AG04449 (cell line): ENCODE data around the gene AOPEP.

Experiments used
- CTCF ChIA-PET: fragments of 350-600 bp; formaldehyde crosslinking; extraction: SDS; loops from one replicate; lab custom pipeline; 2021; ENCODE audit warnings: antibody characterized with exemption; lab: Yijun Ruan, JAX
- POLR2A ChIA-PET: fragments of 400-600, 350-600 bp; formaldehyde crosslinking; extraction: SDS; loops from one replicate; lab custom pipeline; 2020; ENCODE audit warnings: antibody characterized with exemption, inconsistent platforms; lab: Yijun Ruan, JAX
- DNase-seq: peaks from one replicate; pipeline ENCODE4 v3.0.0-alpha.2; 2010; ENCODE audit warnings: low read depth, low spot score
- H3K4me3 ChIP-seq: 2 replicates; pipeline ENCODE4 v1.5.1; 2011; ENCODE audit warnings: low read depth, mild to moderate bottlenecking, control low read depth, low read length
- CTCF ChIP-seq: IDR thresholded peaks from one replicate; pipeline ENCODE4 v1.5.1; 2011; ENCODE audit warnings: mild to moderate bottlenecking, moderate library complexity, low read length, control low read depth, inconsistent platforms; ENCODE audit not compliant: insufficient read depth; ENCODE audit errors: missing control alignments

The AOPEP gene

GRCh38 chr9:95101326-95101725 is 374.8 kb downstream of the AOPEP start:
- no peak overlapping the region for H3K4me3 ChIP-seq
- DNase-seq = no peak
- ChIA-PET POLR2A (no interaction called here), CTCF (interaction anchor here (0.6 to 1.2 kb wide), 4 partner anchors 18 to 420 kb away, joined by 3 to 4 read pairs (median 4); no protein-coding TSS in a partner anchor)
- no peak for TF ChIP-seq CTCF

- ChIA-PET CTCF (interaction anchor here (1.0 to 1.6 kb wide), 3 partner anchors 13 to 23 kb away, joined by 3 to 4 read pairs (median 3); no protein-coding TSS in a partner anchor), POLR2A (no interaction called here)
These were observed 375.5 kb downstream of the AOPEP start for GRCh38 chr9:95102001-95102433.

GRCh38 chr9:95102572-95102971 is 376.1 kb downstream of the AOPEP start:
- H3K4me3 ChIP-seq = no peak overlapping the region
- no peak for TF ChIP-seq CTCF
- ChIA-PET CTCF (interaction anchor here (1.0 to 1.6 kb wide), 3 partner anchors 13 to 23 kb away, joined by 3 to 4 read pairs (median 3); no protein-coding TSS in a partner anchor), POLR2A (no interaction called here)
- DNase-seq = no peak

More at GRCh38 chr9:95102001-95102433, 375.5 kb downstream of the AOPEP start:
- no peak overlapping the region for H3K4me3 ChIP-seq
- DNase-seq = no peak
- TF ChIP-seq CTCF = no peak

- no peak overlapping the region for H3K4me3 ChIP-seq
- no peak for DNase-seq
- CTCF ChIA-PET = interaction anchor here (0.9 to 1.6 kb wide), 4 partner anchors 14 to 422 kb away, joined by 3 to 4 read pairs (median 4); no protein-coding TSS in a partner anchor
- peak; percentile 40 for TF ChIP-seq CTCF
- POLR2A ChIA-PET = interaction anchor here (0.6 kb wide), 1 partner anchor 10 kb away, joined by 3 read pairs; no protein-coding TSS in a partner anchor
These were observed 376.8 kb downstream of the AOPEP start for GRCh38 chr9:95103281-95103771.

- ChIA-PET CTCF (interaction anchor here (0.9 to 1.2 kb wide), 3 partner anchors 8 to 422 kb away, joined by 4 read pairs; no protein-coding TSS in a partner anchor), POLR2A (interaction anchor here (0.6 kb wide), 1 partner anchor 11 kb away, joined by 3 read pairs; no protein-coding TSS in a partner anchor)
- H3K4me3 ChIP-seq = no peak overlapping the region
- DNase-seq = no peak
- TF ChIP-seq CTCF = no peak
These were observed 377.5 kb downstream of the AOPEP start for GRCh38 chr9:95103871-95104580.

- no peak for DNase-seq
- CTCF ChIA-PET = interaction anchor here (1.2 kb wide), 1 partner anchor 8 kb away, joined by 4 read pairs; no protein-coding TSS in a partner anchor
- TF ChIP-seq CTCF = no peak
- no peak overlapping the region for H3K4me3 ChIP-seq
- POLR2A ChIA-PET = no interaction called here
These were observed 378.1 kb downstream of the AOPEP start for GRCh38 chr9:95104581-95104960.
